ENCODE data around the gene HK2. TPM values are rescaled to one million over a fixed set of nuclear protein-coding genes. Genes with fewer than 3 reads are reported as not detected.
A peak's percentile ranks its signal among the peaks of the same experiment; 100 is the strongest.

Gene HK2
- total and polyA plus RNA-seq, 8 donors = 4.8 to 45.2 (median 12.3) TPM

DNA sequence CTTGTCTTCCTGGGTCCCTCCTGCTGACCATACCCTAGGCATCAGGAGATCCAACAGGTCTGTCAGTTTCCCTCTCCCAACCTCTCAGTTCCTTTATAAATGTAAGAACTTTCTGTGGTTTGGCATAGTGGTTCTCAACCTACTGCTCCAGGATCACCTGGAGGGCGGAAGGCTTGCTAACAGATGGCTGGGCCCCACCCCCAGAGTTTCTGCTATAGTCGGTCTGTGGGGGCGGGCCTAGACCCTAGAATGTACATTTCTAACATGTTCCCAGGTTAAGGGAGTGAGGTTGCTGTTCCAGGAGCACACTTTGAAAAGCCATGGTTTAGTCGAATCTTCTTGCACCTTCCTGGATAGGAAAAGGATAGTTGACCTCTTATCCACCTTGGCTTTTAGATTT lies 37.0 kb downstream of the HK2 start:
- Histone ChIP-seq H3K27ac (no peak overlapping the region), H3K9me3 (no peaks in the 10 kb centered on the region), H3K4me1 (peaks cover 27 to 42% (median 37%) of the 10 kb centered on the region in 4 donors), H3K36me3 (peaks cover 0 to 10% (median 9%) of the 10 kb centered on the region in 4 donors), H3K4me3 (no peak overlapping the region), H3K27me3 (no peaks in the 10 kb centered on the region)
- 84 to 91% (median 90%) methylated on average over 4 of the region's 4 CpGs for WGBS, 5 donors
- DNase-seq = no peak
- TF ChIP-seq POLR2A (IDR thresholded peaks at IDR 0.05) = no peak
- TF ChIP-seq EP300 (IDR thresholded peaks at IDR 0.05) = no peak
- no peak for TF ChIP-seq POLR2AphosphoS5 (IDR thresholded peaks at IDR 0.05)
- intact Hi-C loops (cut with DNase I; ENCODE audit: low total_unique reads) = loop anchor here (10.0 kb wide), 1 partner anchor 46 kb away; no protein-coding TSS in a partner anchor

GRCh38 chr2:74871414-74871813 lies 37.5 kb downstream of the HK2 start:
- no peak for DNase-seq
- no peaks in the 10 kb centered on the region for H3K9me3 ChIP-seq
- 94 to 99% (median 94%) methylated on average over 6 of the region's 6 CpGs for WGBS, 5 donors
- H3K27ac ChIP-seq = no peak overlapping the region
- intact Hi-C loops (cut with DNase I; ENCODE audit: low total_unique reads) = loop anchor here (10.0 kb wide), 1 partner anchor 47 kb away; no protein-coding TSS in a partner anchor
- H3K36me3 ChIP-seq = peaks cover 0 to 10% (median 9%) of the 10 kb centered on the region in 4 donors
- no peaks in the 10 kb centered on the region for H3K27me3 ChIP-seq
- no peak overlapping the region for H3K4me3 ChIP-seq
- peaks cover 22 to 42% (median 34%) of the 10 kb centered on the region in 4 donors for H3K4me1 ChIP-seq
- TF ChIP-seq POLR2AphosphoS5 (IDR thresholded peaks at IDR 0.05) (no peak), EP300 (IDR thresholded peaks at IDR 0.05) (no peak), POLR2A (IDR thresholded peaks at IDR 0.05) (no peak), CTCF (IDR thresholded peaks at IDR 0.05) (no peak)

GRCh38 chr2:74872389-74872836 lies 38.5 kb downstream of the HK2 start:
- peaks cover 14 to 32% (median 24%) of the 10 kb centered on the region in 4 donors for H3K4me1 ChIP-seq
- intact Hi-C loops (cut with DNase I; ENCODE audit: low total_unique reads) = loop anchor here (10.0 kb wide), 1 partner anchor 48 kb away; no protein-coding TSS in a partner anchor

DNA sequence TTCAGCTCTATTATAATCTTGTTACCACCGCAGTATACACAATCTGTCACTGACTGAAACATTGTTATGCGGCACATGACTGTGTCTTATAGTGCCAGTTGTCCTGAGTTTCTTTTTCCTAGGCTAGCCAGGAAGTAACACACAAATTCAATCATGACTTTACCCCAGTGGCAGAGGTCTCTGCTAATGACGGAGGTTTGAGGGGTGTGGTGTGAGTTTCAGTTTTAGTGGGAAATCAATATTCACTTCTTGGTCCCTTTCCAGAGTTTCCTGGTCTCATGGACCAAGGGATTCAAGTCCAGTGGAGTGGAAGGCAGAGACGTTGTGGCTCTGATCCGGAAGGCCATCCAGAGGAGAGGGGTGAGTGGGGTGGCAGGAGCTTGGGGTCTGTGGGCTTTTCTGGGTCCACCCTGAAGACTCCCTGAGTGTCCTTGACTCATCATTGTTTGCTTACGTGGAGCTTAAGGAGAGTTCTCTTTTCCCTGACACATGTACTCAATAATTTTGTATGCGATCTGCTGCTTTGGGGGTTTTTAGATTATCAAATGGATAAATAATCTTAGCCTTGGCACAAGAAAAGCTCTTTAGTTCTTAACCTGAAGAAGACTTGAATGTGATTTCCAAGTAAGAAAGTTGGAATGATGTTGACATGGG lies 39.2 kb downstream of the HK2 start:
- no peaks in the 10 kb centered on the region for H3K9me3 ChIP-seq
- intact Hi-C loops (cut with DNase I; ENCODE audit: low total_unique reads) = loop anchor here (10.0 kb wide), 1 partner anchor 48 kb away; no protein-coding TSS in a partner anchor
- H3K36me3 ChIP-seq = peaks cover 12 to 24% (median 23%) of the 10 kb centered on the region in 4 donors
- TF ChIP-seq CTCF (IDR thresholded peaks at IDR 0.05) = no peak
- no peak for TF ChIP-seq EP300 (IDR thresholded peaks at IDR 0.05)
- no peak for TF ChIP-seq POLR2AphosphoS5 (IDR thresholded peaks at IDR 0.05)
- no peak for TF ChIP-seq POLR2A (IDR thresholded peaks at IDR 0.05)
- no peak overlapping the region for H3K4me3 ChIP-seq
- DNase-seq = peak in 1 of 2 donors; percentile 25
- 77 to 92% (median 88%) methylated on average over 7 of the region's 7 CpGs for WGBS, 5 donors
- H3K4me1 ChIP-seq = peaks cover 6 to 25% (median 17%) of the 10 kb centered on the region in 4 donors
- no peaks in the 10 kb centered on the region for H3K27me3 ChIP-seq
- no peak overlapping the region for H3K27ac ChIP-seq

More at GRCh38 chr2:74872389-74872836, 38.5 kb downstream of the HK2 start:
- H3K9me3 ChIP-seq = no peaks in the 10 kb centered on the region
- DNase-seq = no peak
- TF ChIP-seq CTCF (IDR thresholded peaks at IDR 0.05) (no peak), EP300 (IDR thresholded peaks at IDR 0.05) (no peak), POLR2A (IDR thresholded peaks at IDR 0.05) (no peak), POLR2AphosphoS5 (IDR thresholded peaks at IDR 0.05) (no peak)
- 51 to 93% (median 79%) methylated on average over 2 of the region's 2 CpGs for WGBS, 5 donors
- no peak overlapping the region for H3K27ac ChIP-seq
- peaks cover 5 to 16% (median 16%) of the 10 kb centered on the region in 4 donors for H3K36me3 ChIP-seq
- no peaks in the 10 kb centered on the region for H3K27me3 ChIP-seq
- no peak overlapping the region for H3K4me3 ChIP-seq
